Daoy (cell line): ENCODE results near the gene CD209. TPM values are rescaled to one million over a fixed set of nuclear protein-coding genes. Genes with fewer than 3 reads are reported as not detected.

Source experiments
- DNase-seq: peaks from one replicate; pipeline ENCODE4 v3.0.0-alpha.2; 2015; ENCODE audit warnings: low read depth
- total RNA-seq: library from RNA; depleted of rRNA; stranded (reverse); fragments of >200 nt; shearing (Covaris generic); gene quantifications from 2 replicates; pipeline ENCODE4 v1.2.3, GENCODE V29; 2014; rRNA removed

The CD209 gene
- total RNA-seq, 1 experiment from 2014 or later: not detected

DNA sequence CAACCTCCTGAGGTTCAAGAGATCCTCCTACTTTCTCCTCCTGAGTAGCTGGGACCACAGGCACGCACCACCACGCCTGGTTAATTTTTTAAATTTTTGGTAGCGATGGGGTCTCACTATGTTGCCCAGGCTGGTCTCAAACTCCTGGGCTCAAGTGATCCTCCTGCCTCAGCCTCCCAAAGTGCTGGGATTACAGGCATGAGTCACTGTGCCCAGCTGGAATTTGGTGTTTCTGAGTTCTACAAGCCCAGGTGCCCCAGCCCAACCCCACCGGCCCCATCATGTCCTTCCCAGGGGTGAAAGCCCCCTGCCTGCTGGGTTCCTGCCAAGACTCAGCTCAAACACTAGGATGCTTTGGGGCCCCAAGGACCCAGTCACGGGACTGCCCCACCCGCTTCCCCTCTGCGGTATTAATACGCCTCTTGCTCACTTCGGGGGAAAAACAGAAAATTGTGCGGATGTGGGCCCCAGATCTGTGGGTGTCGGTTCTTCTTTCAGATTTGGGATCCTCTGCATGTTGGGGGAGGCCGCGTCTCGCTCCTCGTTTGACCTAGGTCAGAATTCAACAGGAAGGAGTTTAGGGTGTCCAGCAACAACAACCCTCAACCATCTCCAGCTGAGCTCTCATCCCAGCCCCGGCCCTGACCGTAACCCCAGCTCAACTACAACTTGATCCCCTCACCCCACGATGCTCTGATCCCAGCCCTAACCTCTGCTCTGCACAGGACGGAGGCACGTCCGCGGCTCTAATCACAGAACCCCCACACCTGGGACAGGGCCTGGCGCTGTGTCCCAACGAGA, 41.7 kb downstream of the CD209 start:
- DNase-seq: no peak

DNA sequence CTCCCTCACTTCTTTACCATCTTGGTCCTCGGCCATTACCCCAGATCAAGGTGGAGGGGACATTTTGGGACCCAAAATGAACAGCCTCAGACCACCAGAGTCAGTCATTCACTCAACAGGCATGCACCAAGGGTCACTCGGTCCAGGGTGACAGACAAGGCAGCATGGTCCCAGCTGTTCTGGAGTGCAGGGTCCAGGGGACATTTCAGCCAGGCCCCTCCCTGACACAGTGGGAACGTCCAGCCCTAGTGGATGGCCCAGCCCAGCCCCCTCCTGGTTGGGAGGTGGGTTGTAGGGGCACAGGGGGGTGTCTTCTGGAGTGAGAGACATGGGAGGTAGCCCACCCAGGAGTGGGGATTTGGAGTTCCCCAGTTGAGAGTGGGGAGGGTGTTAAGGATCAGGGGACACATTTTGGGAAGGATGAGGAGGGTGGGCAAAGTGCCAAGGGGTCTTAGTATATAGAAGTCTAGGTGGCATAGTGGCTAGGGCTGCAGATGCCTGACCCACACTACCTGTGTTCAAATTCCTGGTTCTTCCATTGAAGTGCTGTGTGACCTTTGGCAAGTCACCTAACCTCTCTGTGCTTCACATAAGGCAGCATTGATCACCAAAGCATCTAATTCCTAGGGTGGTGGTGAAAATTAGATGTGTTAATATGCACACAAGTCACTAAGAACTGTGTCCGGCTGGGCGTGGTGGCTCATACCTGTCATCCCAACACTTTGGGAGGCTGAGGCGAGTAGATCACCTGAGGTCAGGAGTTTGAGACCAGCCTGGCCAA, 42.9 kb downstream of the CD209 start:
- DNase-seq: no peak

DNA sequence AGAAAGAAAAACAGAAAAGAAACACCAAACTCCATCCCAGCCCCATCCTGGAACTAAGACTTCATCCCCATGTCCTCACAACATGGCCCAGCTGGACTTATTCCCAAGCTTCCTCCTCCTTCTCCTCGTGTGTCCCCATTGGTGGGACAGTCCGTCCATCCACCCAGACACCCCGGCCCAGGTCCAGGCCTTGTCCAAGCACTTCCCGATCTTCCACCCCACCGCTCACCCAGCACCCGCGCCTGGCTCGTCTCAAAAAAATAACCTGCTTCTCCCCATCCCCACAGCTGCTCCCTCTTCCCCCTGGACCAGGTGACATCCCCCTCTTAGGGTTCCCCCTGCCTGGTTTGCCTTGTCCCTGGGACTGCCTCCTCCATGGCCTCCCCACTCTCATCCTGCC, 44.0 kb downstream of the CD209 start:
- no peak for DNase-seq

DNA sequence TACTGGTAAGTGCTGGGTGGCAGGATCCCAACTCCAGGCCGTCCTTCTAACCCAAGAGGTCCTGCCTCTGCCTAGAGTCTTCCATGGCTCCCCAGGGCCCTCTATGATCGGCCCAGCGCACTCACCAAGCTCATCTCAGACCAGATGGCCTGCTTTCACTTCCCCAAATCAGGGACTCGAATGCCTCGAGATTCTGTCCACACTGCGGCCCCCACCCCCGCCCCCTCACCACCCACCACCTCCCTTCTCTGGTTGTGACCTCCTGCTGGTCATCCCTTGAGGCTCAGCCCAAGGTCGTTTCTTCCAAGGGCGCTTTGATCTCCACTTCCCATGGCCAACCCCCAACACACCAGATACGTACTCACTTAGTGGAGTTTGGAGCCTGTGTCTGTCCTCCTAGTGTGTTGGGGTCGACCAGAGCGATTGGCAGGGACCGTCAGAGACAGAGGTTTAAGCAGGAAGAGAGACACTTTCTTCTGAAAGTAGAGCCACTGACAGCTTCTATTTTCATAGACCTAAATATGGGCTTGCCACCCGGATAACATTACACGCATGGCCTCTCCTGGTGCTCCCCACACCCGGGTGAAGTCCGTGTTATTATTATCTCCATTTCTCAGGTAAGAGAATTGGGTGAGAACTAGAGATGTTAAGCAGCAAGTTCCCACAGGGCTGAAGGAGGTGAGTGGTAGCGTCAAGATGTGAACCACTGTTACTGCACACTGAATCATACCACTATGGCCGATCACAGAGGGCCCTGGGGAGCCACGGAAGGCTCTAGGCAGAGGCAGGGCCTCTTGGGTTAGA, 45.5 kb downstream of the CD209 start, which contains the start of gene FCER2:
FCER2 (minus strand) TSS at position 478 of the 804 bp plus-strand sequence. CDS start 2,371 bp downstream, outside the sequence.
- DNase-seq: no peak

DNA sequence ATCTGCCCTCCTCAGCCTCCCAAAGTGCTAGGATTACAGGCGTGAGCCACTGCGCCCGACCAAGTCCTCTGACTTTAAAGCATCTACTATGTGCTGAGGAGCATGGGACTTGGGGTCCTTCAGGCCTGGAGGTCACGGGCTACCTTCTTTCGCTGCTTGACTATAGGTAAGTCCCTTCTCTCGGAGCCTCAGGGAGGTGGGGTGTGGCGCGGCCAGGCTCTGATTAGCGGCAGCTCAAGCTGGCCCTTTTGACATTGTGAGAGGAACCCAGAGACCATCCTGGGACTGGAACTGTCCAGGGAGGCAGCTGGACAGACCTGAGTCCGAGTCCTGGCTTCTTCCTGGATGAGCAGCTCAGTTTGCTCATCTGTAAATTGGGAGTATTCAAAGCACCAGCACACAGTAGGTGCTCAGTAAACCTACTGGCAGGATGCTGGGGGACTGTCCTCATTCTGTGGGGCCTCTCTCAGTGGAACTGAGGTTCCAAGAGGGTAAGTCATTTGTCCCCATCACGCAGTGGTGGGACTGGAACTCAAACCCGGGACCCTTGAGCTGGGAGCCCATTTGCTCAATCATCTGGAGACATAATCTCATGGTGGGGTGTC, 46.2 kb downstream of the CD209 start:
- DNase-seq: no peak

DNA sequence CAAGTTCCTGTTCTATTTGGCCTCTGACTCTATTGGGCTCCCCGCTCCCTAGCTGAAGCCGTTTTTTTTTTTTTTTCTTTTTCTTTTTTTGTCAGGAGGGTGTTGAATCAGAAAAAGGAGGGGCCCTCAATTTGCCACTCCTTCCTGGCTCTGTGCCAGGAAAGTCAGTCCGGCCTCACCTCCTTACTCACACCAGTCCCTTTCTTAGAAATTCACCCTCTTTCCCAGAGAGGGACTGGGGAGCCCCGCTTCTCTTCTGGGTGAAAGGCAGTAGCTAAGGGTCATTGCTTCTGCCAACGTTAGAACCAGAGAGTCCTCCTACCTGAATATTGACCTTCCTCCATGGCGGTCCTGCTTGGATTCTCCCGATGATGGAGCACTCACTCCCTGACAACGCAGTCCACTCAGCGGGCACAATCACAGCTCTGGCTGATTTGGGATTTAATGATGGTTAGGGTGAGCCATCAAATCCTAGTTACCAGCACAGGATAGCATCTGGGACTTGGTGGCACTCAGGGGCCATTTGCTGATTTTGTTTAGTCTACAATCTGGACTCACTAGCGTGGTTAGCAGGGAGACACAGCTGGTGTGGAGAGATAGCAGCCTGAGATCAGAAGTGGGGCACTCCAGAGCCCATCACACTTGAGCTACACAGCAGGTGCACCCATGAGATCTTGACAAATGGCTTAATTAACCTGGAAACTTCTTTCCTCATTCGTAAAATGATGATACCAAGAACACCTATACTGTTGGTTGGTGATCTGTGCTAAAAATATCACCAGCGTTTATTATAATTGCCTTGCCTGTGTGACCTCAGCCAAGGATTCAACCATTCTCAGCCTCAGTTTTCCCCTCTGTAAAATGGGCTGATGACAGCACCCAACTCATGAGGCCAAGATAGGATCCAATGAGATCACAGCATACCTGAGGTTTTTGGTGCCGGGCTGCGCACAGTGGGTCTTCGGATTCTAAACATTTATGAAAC, 47.6 kb downstream of the CD209 start:
- peak; percentile 43 for DNase-seq

GRCh38 chr19:7699003-7699402, 48.3 kb downstream of the CD209 start:
- no peak for DNase-seq

- DNase-seq: no peak
These were observed 48.8 kb downstream of the CD209 start for GRCh38 chr19:7698583-7698982.

DNA sequence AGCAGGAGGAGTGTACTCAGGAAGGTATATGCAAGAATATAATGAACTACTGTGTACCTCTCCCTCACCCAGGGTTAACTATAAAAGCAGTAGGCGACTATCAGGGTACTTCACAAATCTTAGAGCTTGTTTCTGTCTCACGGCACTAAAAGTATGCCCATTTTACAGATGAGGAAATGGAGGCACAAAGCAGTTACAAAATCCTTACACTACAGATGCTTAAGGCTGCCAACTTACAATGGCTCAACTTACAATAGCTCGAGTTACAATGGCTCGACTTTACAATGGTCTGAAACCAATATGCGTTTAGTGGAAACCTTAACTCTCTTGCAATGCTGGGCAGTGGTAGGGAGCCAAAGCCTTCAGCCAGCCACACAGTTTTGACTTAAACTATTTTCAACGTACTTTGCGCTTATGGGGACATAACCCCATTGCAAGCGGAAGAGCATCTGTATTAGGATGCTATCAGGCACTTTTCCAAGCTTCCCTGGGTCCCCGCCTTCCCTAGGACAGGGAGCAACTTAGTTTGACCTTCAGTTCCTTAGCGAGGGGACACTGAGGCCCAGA, 49.5 kb downstream of the CD209 start:
- no peak for DNase-seq

GRCh38 chr19:7694499-7694898, 52.8 kb downstream of the CD209 start:
- no peak for DNase-seq

DNA sequence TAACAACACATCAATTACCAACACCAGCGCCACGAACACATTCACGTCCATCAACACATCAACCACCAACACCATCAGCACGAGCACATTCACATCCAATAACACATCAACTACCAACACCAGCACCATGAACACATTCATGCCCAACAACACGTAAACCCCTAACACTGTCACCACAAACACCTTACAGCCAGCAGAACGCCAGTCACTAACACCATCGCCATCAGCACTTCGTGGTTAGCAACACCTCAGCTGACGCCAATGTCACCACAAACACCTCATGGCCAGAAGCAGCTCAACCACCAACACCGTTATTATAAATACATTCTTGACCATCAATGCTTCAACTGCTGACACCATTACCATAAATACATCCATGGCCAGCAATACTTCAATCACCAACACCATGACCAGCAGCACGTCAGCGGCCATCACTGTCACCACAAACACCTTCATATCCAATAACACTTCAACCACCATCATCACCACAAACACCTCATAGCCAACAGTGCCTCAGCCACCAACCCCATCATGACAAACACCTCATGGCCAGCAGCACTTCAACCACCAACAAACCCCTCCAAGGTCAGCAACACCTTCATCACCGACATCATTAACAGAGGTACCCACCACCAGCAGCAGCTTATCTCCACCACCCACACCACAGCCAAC, 54.8 kb downstream of the CD209 start:
- DNase-seq: no peak

GRCh38 chr19:7691497-7691896, 55.8 kb downstream of the CD209 start:
- no peak for DNase-seq

DNA sequence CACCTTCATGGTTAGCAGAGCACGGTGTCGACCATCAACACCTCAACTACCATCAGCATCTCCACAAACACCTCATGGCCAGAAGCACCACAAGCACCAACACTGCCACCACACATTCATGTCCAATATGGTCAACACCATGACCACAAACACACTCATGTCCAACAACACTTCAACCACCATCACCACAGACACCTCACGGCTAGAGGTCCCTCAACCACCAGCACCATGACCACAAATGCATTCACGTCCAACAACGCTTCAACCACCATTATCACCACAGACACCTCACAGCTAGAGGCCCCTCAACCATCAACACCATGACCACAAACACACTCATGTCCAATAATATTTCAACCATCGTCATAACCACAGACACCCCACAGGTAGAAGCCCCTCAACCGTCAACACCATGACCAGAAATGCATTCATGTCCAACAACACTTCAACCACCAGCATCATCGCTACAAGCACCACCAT, 56.5 kb downstream of the CD209 start:
- no peak for DNase-seq

Other genes starting within 250 kb of the CD209 start
- gene ZNF358, start 231.4 kb downstream of the CD209 start, total RNA-seq: 16.9 and 37.6 TPM in 2 replicates
- 1.6 and 3.6 TPM in 2 replicates for gene MCOLN1, start 224.9 kb downstream of the CD209 start, total RNA-seq
- 40.5 and 51.0 TPM in 2 replicates for gene PNPLA6, start 211.8 kb downstream of the CD209 start, total RNA-seq
- gene CAMSAP3, start 151.7 kb downstream of the CD209 start, total RNA-seq: 1.4 and 1.5 TPM in 2 replicates
- gene XAB2, start 118.0 kb downstream of the CD209 start, total RNA-seq: 47.3 and 48.9 TPM in 2 replicates
- 31.9 and 135 TPM in 2 replicates for gene PET100, start 117.7 kb downstream of the CD209 start, total RNA-seq
- not detected in 2 replicates for gene PCP2, start 113.8 kb downstream of the CD209 start, total RNA-seq
- gene STXBP2, start 110.4 kb downstream of the CD209 start, total RNA-seq: 11.7 and 15.8 TPM in 2 replicates
- not detected in 2 replicates for gene RETN, start 78.5 kb downstream of the CD209 start, total RNA-seq
- gene MCEMP1, start 70.4 kb downstream of the CD209 start, total RNA-seq: not detected in 2 replicates
- 64.7 and 75.2 TPM in 2 replicates for gene TRAPPC5, start 66.7 kb downstream of the CD209 start, total RNA-seq
- not detected in 2 replicates for gene FCER2, start 45.4 kb downstream of the CD209 start, total RNA-seq
- not detected in 2 replicates for gene CLEC4G, start 15.4 kb downstream of the CD209 start, total RNA-seq
- gene CLEC4M, start 15.7 kb upstream of the CD209 start, total RNA-seq: not detected in 2 replicates
- 9.3 and 11.7 TPM in 2 replicates for gene EVI5L, start 82.7 kb upstream of the CD209 start, total RNA-seq
- gene PRR36, start 126.9 kb upstream of the CD209 start, total RNA-seq: not detected in 2 replicates
- gene LRRC8E, start 141.0 kb upstream of the CD209 start, total RNA-seq: 8.5 and 11.8 TPM in 2 replicates
- 8.4 and 8.8 TPM in 2 replicates for gene MAP2K7, start 156.3 kb upstream of the CD209 start, total RNA-seq
- gene TGFBR3L, start 167.3 kb upstream of the CD209 start, total RNA-seq: 7.1 TPM in 1 of 2 replicates, not detected in the other
- 33.4 and 33.7 TPM in 2 replicates for gene SNAPC2, start 172.8 kb upstream of the CD209 start, total RNA-seq
- 1.2 and 3.8 TPM in 2 replicates for gene CTXN1, start 178.6 kb upstream of the CD209 start, total RNA-seq
- gene TIMM44, start 196.1 kb upstream of the CD209 start, total RNA-seq: 74.5 and 105 TPM in 2 replicates